Endothelial cell of umbilical vein (primary cell): ENCODE data around the gene GSTM4. TPM values are rescaled to one million over a fixed set of nuclear protein-coding genes. Genes with fewer than 3 reads are reported as not detected.
A peak's percentile ranks its signal among the peaks of the same experiment; 100 is the strongest.
"Not testable (repeated sequence)": the region's sequence is repeated elsewhere in the genome, so short reads cannot be mapped to it uniquely, and the experiment has no call there.

Source experiments
- BruUV-seq: library from RNA; stranded (reverse); fragments of 400-500 nt; replicated peaks from 2 replicates; lab custom pipeline; 2021; lab: Mats Ljungman, UMichigan
- CTCF ChIA-PET: fragments of 300-600, 350-600 bp; sonication (Branson Sonifier 250); formaldehyde crosslinking; loops from one replicate; lab custom pipeline; 2021; ENCODE audit warnings: antibody characterized with exemption, inconsistent platforms; lab: Charles Lee
- POLR2A ChIA-PET: fragments of 300-600, 350-600 bp; sonication (Branson Sonifier 250); formaldehyde crosslinking; loops from one replicate; lab custom pipeline; 2021; ENCODE audit warnings: antibody characterized with exemption, inconsistent platforms; lab: Charles Lee
- DNase-seq: peaks from one replicate; pipeline ENCODE4 v3.0.0-alpha.2; 2011; ENCODE audit warnings: low read depth, low spot score
- FAIRE-seq: peaks from 2 replicates; lab custom pipeline; 2011; peaks lifted over from hg19 to GRCh38; lab: Jason Lieb, UNC
- H2AFZ ChIP-seq: 2 replicates; pipeline ENCODE4 v1.6.0; 2012; ENCODE audit warnings: low read depth, low read length, control low read depth, inconsistent platforms
- H3K27ac ChIP-seq: 2 replicates; pipeline ENCODE4 v1.5.1; 2011; ENCODE audit warnings: low read depth, mild to moderate bottlenecking, control low read depth, low read length, moderate library complexity; ENCODE audit not compliant: insufficient read depth
- H3K27me3 ChIP-seq, 2 experiments: 2 replicates each; pipeline versions ENCODE4 v1.6.0 to v1.6.1; 2011; ENCODE audit warnings: low read length in 2 of 2, mixed read lengths in 1 of 2; ENCODE audit not compliant: control insufficient read depth in 2 of 2, insufficient read depth in 2 of 2
- H3K36me3 ChIP-seq, 2 experiments: 2 replicates in 1 of 2; 3 replicates in 1 of 2; pipeline ENCODE4 v1.5.1; 2011; ENCODE audit warnings: low read length in 2 of 2, mild to moderate bottlenecking in 1 of 2, moderate library complexity in 1 of 2; ENCODE audit not compliant: control insufficient read depth in 2 of 2, insufficient read depth in 2 of 2; ENCODE audit errors: extremely low read depth in 1 of 2
- H3K4me1 ChIP-seq: 3 replicates; pipeline ENCODE4 v1.5.1; 2011; ENCODE audit warnings: mild to moderate bottlenecking, low read length; ENCODE audit not compliant: control insufficient read depth, insufficient read depth; ENCODE audit errors: extremely low read depth
- H3K4me2 ChIP-seq: 2 replicates; pipeline ENCODE4 v1.6.1; 2011; ENCODE audit warnings: low read length, control low read depth, mixed read lengths; ENCODE audit not compliant: insufficient read depth
- H3K4me3 ChIP-seq, 3 experiments: fragments of 200-600 bp in 1 of 3; sonication (generic), shearing (Covaris generic) in 1 of 3; replicated peaks in 1 of 3; 2 replicates each; pipeline ENCODE4 v1.5.1; 2011 to 2016; ENCODE audit warnings: control low read depth in 3 of 3, low read length in 3 of 3, mild to moderate bottlenecking in 2 of 3, inconsistent platforms in 1 of 3, low read depth in 1 of 3, moderate library complexity in 1 of 3; ENCODE audit not compliant: insufficient read depth in 1 of 3
- H3K79me2 ChIP-seq: 2 replicates; pipeline ENCODE4 v1.6.0; 2012; ENCODE audit warnings: low read length, inconsistent platforms; ENCODE audit not compliant: control insufficient read depth, insufficient read depth
- H3K9ac ChIP-seq: replicated peaks from 2 replicates; pipeline ENCODE3; 2011; ENCODE audit warnings: low read length, control low read depth; ENCODE audit not compliant: insufficient read depth; ENCODE audit errors: extremely low read depth
- H3K9me1 ChIP-seq: replicated peaks from 3 replicates; pipeline ENCODE4 v1.6.0; 2011; ENCODE audit warnings: mild to moderate bottlenecking, low read length; ENCODE audit not compliant: control insufficient read depth, insufficient read depth; ENCODE audit errors: extremely low read depth
- H3K9me3 ChIP-seq: replicated peaks from 2 replicates; pipeline ENCODE4 v1.5.1; 2012; ENCODE audit warnings: low read length, inconsistent platforms; ENCODE audit not compliant: control insufficient read depth, insufficient read depth
- H4K20me1 ChIP-seq: replicated peaks from 2 replicates; pipeline ENCODE3; 2011; ENCODE audit warnings: mild to moderate bottlenecking, low read length; ENCODE audit not compliant: control insufficient read depth, insufficient read depth; ENCODE audit errors: extremely low read depth
- EZH2 ChIP-seq: IDR thresholded peaks from 2 replicates; pipeline ENCODE4 v1.6.1; 2012; ENCODE audit warnings: borderline replicate concordance, low read depth, mild to moderate bottlenecking, moderate library complexity, low read length, inconsistent platforms; ENCODE audit not compliant: severe bottlenecking
- FOS ChIP-seq: IDR thresholded peaks from 2 replicates; pipeline ENCODE4 v1.6.1; 2011; ENCODE audit warnings: mild to moderate bottlenecking, low read length, moderate library complexity, borderline replicate concordance; ENCODE audit not compliant: insufficient read depth
- GATA2 ChIP-seq: IDR thresholded peaks from 2 replicates; pipeline ENCODE4 v1.7.0; 2011; ENCODE audit warnings: low read depth, mild to moderate bottlenecking, moderate library complexity, mixed read lengths, low read length; ENCODE audit not compliant: insufficient read length, insufficient read depth
- JUN ChIP-seq: IDR thresholded peaks from 2 replicates; pipeline ENCODE4 v1.6.1; 2011; ENCODE audit warnings: borderline replicate concordance, low read depth; ENCODE audit not compliant: insufficient read length, insufficient read depth
- MAX ChIP-seq: IDR thresholded peaks from 2 replicates; pipeline ENCODE4 v1.6.1; 2011; ENCODE audit not compliant: insufficient read depth, insufficient read length
- MYC ChIP-seq: IDR thresholded peaks from one replicate; pipeline ENCODE4 v1.6.1; 2011; ENCODE audit warnings: mild to moderate bottlenecking, low read depth, low read length
- POLR2A ChIP-seq: IDR thresholded peaks from 2 replicates; pipeline ENCODE4 v1.6.1; 2012; ENCODE audit warnings: low read depth, mild to moderate bottlenecking, control low read depth, low read length
- POLR2AphosphoS5 ChIP-seq: IDR thresholded peaks from 2 replicates; pipeline ENCODE4 v1.6.1; 2012; ENCODE audit warnings: low read depth, mild to moderate bottlenecking, control low read depth, low read length, moderate library complexity; ENCODE audit not compliant: insufficient read depth
- dilution Hi-C: fragments of 300-500 bp; cut with MboI; formaldehyde crosslinking; loops from one replicate; pipeline ENCODE4 v1.15.0; 2019; ENCODE audit warnings: low sequenced_read_pairs; ENCODE audit not compliant: extremely low pct_ligation_motif_present
- intact Hi-C: fragments of 100-400 bp; cut with micrococcal nuclease; formaldehyde crosslinking; loops from one replicate; pipeline ENCODE4 v1.10.0; 2022
- polyA plus RNA-seq, 4 experiments: library from polyadenylated mRNA; depleted of rRNA in 3 of 4; stranded (reverse) in 3 of 4; unstranded in 1 of 4; fragments of >200 nt; gene quantifications; 2 replicates each; pipeline versions ENCODE4 v1.2.1 to v1.2.3, GENCODE V29; 2011 to 2012; ENCODE audit warnings: missing spikeins in 1 of 4
- total RNA-seq: library from RNA; stranded (reverse); gene quantifications from 2 replicates; pipeline ENCODE4 v1.2.3, GENCODE V29; 2021
- TF ChIP-seq, protein P1 (sequence below), 2 donors: IDR thresholded peaks; 1 replicate in 1 of 2; 2 replicates in 1 of 2; pipeline ENCODE4 v1.5.1; 2011; ENCODE audit warnings: low read length in 2 of 2, mild to moderate bottlenecking in 2 of 2, moderate library complexity in 2 of 2, control low read depth in 1 of 2, inconsistent platforms in 1 of 2, low read depth in 1 of 2; ENCODE audit not compliant: insufficient read depth in 1 of 2; ENCODE audit errors: extremely low read depth in 1 of 2

GSTM4 gene
- total and polyA plus RNA-seq, 2 donors (not counting 3 experiments of a cell fraction or from before 2014, with no cell fraction given), result 9.5 to 11.6 TPM

DNA sequence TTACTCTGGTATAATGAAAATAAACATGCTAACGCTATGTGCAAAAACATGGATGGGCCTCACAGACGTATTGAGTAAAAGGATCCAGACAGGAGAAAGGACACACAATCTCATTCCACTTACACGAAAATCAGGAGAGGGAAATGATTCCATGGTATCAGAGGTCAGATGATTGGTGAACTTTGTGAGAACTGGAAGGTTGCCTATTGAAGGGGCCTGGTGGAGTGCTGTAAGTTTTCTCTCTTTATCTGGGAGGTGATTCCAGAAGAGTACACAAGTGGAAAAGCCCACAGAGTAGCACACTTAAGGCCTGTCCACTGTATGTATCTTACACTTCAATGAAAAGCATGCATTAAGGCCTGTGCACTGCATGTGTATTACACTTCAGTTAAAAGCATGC, 21.6 kb downstream of the GSTM4 start:
- Histone ChIP-seq H4K20me1 (no peaks in the 10 kb centered on the region), H3K4me2 (no peak overlapping the region), H3K9me1 (no peaks in the 10 kb centered on the region), H3K9me3 (no peaks in the 10 kb centered on the region), H3K4me3 (no peak overlapping the region), H3K36me3 (no peaks in the 10 kb centered on the region), H3K79me2 (no peaks in the 10 kb centered on the region), H2AFZ (no peak overlapping the region), H3K4me1 (no peaks in the 10 kb centered on the region), H3K27me3 (no peaks in the 10 kb centered on the region), H3K9ac (no peak overlapping the region), H3K27ac (no peak overlapping the region)
- no TSS peak for BruUV-seq
- dilution Hi-C loops, result no loop called here
- POLR2A ChIA-PET, result no interaction called here
- FAIRE-seq (no peak), DNase-seq (peak; percentile 0)
- TF ChIP-seq JUN (no peak), EZH2 (no peak), GATA2 (no peak), FOS (no peak), MAX (no peak), MYC (no peak), POLR2AphosphoS5 (no peak), POLR2A (no peak)
- TF ChIP-seq, protein P1, sequence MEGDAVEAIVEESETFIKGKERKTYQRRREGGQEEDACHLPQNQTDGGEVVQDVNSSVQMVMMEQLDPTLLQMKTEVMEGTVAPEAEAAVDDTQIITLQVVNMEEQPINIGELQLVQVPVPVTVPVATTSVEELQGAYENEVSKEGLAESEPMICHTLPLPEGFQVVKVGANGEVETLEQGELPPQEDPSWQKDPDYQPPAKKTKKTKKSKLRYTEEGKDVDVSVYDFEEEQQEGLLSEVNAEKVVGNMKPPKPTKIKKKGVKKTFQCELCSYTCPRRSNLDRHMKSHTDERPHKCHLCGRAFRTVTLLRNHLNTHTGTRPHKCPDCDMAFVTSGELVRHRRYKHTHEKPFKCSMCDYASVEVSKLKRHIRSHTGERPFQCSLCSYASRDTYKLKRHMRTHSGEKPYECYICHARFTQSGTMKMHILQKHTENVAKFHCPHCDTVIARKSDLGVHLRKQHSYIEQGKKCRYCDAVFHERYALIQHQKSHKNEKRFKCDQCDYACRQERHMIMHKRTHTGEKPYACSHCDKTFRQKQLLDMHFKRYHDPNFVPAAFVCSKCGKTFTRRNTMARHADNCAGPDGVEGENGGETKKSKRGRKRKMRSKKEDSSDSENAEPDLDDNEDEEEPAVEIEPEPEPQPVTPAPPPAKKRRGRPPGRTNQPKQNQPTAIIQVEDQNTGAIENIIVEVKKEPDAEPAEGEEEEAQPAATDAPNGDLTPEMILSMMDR (IDR thresholded peaks at IDR 0.05; ENCODE audit: extremely low read depth in 1 of 2, insufficient read depth in 1 of 2, low read depth in 1 of 2, low read length in 2 of 2), result no peak
- intact Hi-C loops, result no loop called here
- CTCF ChIA-PET, result no interaction called here

DNA sequence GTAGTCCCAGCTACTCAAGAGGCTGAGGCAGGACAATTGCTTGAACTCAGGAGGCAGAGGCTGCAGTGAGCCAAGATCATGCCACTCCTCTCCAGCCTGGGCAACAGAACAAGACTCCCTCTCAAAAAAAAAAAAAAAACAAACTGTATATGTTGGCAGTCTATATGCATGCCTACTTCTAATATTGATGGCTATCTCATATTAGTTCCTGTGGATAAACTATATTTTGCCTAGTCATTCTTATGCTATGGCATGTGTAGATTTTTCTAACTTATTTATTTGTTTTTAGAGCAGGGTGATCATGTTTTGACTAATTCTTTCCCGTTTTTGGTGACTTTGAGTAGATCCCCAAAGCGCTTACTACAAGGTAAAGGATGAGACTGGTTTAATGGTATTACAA, 22.7 kb downstream of the GSTM4 start:
- CTCF ChIA-PET, H2AFZ ChIP-seq, H3K4me2 ChIP-seq, H3K4me1 ChIP-seq, H4K20me1 ChIP-seq, BruUV-seq, H3K36me3 ChIP-seq, H3K9me3 ChIP-seq, H3K9ac ChIP-seq, dilution Hi-C loops, H3K27me3 ChIP-seq, intact Hi-C loops, H3K79me2 ChIP-seq, DNase-seq, H3K9me1 ChIP-seq, POLR2A ChIA-PET, H3K4me3 ChIP-seq, FAIRE-seq, H3K27ac ChIP-seq: not testable (repeated sequence)

DNA sequence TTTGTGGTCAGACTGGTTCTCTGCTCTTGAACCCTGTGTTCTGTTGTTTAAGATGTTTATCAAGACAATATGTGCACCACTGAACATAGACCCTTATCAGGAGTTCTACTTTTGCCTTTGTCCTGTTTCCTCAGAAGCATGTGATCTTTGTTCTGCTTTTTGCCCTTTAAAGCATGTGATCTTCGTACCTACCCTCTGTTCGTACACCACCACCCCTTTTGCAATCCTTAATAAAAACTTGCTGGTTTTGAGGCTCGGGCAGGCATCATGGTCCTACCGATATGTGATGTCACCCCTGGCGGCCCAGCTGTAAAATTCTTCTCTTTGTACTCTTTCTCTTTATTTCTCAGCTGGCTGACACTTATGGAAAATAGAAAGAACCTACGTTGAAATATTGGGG, 28.9 kb downstream of the GSTM4 start:
- intact Hi-C loops, DNase-seq, H3K9me1 ChIP-seq, H4K20me1 ChIP-seq, H3K9ac ChIP-seq, H3K79me2 ChIP-seq, H2AFZ ChIP-seq, FAIRE-seq, H3K27me3 ChIP-seq, H3K36me3 ChIP-seq, H3K9me3 ChIP-seq, H3K4me3 ChIP-seq, BruUV-seq, H3K4me2 ChIP-seq, POLR2A ChIA-PET, H3K27ac ChIP-seq, H3K4me1 ChIP-seq, dilution Hi-C loops: not testable (repeated sequence)
- CTCF ChIA-PET, result interaction anchor here (0.7 kb wide), 1 partner anchor 43 kb away, joined by 3 read pairs; no protein-coding TSS in a partner anchor
